A549 treated with dexamethasone at 1 μM for 4 hours (cell line): ENCODE data around the gene KCNK4. TPM values are rescaled to one million over a fixed set of nuclear protein-coding genes. Genes with fewer than 3 reads are reported as not detected.

Experiments used
- total RNA-seq: library from RNA; stranded (reverse); fragments of 200-300 nt; extraction: Qiagen RNA extraction; gene quantifications from 5 replicates; pipeline ENCODE4 v1.2.3, GENCODE V29; 2022

KCNK4 gene
- total RNA-seq = 0.11 TPM in 2 of 5 replicates, not detected in the others

DNA sequence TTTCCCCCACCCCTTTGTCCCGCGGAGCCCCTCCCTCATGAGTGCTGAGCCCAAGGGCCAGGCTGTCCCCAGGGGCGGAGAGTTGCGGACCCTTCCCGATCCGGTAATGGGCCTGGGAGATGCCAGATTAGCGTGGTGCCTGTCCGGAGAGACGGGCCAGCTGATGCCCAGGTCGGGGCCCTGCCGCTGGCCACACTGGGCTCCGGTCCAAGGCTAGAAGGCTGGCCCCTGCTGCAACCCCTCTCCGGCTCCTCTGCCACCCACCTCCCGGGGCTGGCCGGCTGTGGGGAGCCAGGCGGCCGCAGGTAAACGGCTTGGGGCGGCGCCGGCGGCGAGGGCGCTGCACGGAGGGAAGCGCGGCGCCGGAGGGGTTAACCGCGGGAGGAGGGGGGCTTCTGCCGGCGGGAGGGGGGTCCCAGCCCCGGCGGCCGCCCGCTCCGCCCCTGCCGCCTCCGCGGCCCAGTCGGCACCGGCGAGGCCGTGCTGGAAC lies at the start of gene KCNK4:
Gene KCNK4 (plus strand): TSS at position 41 of the 490 bp plus-strand sequence. CDS start 1,717 bp downstream, outside the sequence.

DNA sequence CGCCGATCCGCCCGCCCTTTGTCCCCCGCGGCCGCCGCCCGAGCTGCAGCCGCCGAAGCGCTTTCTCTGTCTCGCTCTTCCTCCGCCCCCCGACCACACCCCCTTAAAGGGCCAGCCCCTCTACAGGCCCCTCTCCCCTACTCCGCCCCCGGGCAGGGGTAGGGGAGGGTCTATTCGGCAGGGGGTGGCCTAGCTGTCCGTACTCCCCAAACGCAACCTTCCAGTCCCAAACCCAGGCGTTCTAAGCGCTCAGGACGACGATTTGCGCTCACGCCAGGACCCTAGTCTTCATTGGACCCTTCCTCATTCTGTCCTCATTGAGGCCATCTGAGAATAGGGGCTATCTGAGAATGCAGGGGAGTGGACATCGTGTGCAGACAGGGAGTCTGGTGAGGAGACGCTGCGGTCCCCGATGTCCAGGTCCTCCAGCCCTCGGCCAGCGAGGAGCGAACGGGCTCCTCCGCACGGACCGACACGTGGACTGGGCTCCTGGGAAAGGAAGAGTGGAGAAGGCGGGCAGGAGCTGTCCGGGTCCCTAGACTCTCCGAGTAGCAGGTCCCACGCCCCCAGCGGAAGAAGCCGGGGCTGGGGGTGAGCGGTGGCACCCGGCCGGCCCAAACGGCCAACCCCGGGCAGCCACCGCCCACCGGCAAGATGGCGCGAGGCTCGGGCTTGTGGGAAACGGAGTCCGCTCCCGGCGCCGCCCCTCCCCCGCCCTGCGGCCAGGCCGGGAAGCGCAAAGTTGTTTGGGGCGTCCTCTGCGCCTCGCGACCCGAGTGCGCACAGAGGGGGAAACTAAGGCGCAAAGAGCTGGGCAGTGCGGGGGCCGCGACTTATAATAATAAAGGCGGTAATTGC lies 44.0 kb upstream of the KCNK4 start, which contains the start of gene PPP1R14B:
Gene PPP1R14B (minus strand): TSS at position 73 of the 858 bp plus-strand sequence. CDS start 270 bp downstream, outside the sequence.

DNA sequence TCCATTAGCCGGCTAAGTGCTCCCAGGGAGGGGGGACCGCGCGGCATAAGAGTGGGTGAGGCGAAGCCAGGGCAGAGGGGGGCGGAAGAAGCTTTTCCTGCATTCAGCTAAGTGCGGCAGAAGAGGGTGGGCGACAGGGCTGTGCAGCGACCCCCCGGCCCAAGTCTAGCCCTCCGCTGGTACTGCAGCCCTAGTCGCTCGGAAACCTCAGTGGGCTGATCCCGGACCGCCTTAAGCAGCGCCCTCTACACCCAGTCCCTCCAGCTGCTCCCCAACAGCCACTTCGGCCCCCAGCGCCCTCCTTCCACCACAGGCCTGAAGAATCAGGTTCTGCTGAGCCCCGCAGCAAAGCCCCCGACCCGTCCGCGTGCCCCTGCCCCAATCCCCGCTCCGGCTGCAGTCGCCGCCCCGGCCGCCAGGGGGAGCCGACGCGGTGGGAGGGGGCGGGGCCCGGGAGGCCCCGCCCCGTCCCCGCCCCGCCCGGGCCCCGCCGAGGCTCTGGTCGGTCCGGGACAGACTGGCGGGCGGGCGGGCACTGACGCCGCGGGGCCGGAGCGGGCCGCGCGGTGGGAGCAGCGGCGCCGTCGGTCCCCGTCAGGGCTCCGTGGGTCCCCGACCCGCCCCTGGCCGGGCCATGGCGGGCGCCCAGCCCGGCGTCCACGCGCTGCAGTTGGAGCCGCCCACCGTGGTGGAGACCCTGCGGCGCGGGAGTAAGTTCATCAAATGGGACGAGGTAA lies 39.9 kb upstream of the KCNK4 start, which contains the start of gene PLCB3:
Gene PLCB3 (plus strand): TSS at position 515 of the 737 bp plus-strand sequence. CDS start 120 bp downstream, at position 635.

DNA sequence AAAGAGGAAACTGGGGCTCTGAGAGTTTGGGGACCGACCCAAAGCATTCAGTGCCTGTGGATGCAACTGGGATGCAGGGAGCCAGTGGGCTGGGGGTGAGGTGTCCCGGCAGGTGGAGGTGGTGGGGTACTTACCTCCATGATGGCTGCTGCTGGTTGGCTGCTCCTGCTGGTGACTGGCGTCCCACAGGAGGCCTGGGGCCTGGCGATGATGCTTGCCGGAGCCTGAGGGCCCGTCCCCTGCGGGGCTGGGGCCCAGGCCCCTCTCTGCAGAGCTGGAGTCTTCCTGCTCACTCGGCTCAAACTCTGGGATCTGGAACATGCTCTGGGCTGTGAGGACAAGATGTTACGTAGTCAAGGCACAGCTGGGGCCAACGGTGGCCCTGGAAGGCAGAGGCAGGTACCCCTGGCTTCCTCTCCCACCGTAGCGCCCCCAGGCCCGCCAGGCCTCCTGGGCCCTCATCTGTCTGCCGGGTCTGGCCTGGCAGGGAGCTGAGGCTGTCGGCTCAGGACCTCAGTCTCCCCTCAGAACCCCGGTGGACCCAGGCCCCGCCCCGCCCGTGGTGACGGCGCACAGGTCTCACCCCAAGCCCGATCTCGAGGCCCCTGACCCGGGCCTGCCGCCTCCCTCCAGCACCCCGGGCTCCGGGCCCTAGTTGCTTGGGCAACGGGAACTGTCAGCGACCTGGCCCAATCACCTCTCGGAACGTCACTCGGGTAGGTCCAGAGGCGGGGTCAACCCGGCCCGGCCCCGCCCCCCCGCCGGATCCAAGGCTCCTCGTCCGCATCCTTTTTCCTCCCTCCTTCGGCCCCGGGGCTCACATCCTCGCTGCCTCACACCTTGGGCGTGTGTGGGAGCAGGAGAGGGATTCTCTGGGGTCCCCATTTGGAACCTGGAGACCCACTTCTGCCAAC lies 6.8 kb upstream of the KCNK4 start, which contains the start of gene BAD:
Gene BAD (minus strand): TSS at position 618 of the 914 bp plus-strand sequence. CDS start 297 bp downstream, at position 321.

DNA sequence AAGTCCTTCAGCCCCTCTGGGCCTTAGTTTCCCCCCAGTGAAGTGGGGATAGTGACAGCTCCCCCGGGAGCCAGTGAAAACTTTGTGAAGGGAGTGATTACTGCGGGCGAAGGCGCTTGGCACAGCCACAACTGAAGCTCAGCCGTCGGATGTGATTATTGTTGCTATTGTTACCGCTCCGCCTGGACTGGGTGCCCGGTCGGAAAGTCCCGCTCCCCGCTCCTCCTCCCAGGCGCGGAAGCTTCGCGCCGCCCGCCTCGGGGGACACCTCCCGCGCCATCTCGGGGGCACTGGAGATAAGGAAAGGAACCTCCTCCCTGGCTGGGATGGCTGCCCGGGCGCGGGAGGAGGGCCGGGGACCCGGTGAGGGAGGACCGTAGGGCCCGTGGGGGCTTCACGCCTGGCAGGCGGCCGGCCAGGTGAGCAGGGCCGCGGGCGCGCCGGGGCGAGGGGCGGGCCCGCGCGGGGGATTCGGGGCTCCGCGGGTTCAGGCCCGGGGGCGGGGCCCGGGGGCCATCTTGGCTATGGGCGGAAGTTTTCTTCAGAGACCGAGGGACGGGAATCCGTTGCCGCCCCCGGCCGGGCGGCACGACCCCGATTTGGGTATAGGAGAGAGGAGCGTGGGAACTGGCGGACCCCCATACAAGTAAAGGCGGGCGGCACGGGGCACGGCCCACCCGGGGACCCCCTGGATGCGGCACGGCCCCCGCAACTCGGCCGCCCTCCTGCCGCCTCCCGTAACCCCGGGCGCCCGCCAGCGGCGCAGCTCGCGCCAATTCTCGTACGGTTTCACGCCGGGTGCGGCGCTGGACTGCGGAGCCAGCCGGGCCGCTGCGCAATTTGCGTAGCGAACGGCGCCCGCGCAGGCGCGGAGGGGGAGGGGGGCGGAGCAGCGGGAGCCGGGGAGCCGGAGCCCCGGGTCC lies 5.9 kb upstream of the KCNK4 start, which contains the start of gene GPR137:
Gene GPR137 (plus strand): TSS at position 887 of the 923 bp plus-strand sequence. CDS start 677 bp downstream, outside the sequence.

DNA sequence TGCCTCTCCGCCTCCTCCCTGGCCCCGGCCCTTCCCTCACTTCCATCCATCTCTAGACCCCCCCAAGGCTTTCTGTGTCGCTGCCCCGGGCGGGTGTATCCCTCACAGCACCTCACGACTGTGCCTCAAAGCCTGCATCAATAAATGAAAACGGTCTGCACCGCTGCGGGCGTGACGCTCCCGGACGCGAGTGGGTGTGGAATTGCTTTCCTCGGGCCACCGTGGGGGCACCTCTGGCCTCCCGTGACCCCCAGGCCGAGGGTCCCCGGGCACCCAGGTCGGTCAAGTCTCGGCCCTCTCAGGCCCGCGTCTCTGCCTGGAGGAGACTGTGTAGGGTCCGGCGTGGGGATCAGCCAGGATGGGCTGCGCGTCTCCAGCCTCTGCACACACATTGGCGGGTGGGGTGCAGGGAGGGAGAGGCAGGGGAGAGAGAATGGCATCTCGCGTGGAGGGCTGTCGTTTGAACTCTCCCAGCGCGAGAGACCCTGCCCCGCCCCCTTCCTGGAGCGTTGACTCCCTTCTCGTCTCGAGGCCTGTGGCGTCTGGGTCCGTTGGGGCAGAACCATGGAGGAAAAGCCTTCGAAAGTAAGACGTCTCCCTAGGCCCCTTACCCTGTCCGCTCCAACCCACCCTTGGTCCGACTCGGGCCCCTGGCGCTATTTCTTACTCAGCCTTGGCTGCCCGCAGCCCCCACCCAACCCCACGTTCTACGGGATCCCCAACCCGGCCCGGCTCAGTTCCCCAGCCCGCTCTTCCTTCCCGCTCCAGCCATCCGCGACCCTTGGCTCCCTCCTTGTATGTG lies 8.9 kb downstream of the KCNK4 start, which contains the start of gene CATSPERZ:
Gene CATSPERZ (plus strand): TSS at position 512 of the 802 bp plus-strand sequence. CDS start 53 bp downstream, at position 565.

DNA sequence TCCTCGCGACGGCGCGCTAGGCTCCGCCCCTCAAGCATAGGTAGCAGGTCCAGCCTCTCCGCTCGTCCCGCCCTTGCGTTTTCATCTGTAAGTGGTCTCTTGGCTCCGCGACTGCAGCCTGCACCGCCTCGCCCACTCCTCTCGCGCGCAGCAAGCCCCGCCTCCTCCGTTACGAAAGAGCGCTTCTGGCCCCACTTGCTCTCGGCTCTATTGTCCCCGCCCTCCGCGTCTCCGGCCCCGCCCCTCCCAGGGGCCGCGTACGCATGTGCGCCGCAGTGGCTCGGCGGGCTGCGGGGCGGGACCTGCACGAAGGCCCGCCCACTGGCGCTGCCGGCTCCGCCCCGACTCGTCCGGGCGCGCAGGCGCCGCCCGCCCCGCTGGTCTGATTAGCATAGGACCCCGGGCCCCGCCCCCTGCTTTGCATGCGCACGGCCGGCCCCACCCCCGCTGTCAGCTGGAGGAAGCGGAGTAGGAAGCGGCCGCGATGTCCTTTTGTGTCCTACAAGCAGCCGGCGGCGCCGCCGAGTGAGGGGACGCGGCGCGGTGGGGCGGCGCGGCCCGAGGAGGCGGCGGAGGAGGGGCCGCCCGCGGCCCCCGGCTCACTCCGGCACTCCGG lies 14.1 kb downstream of the KCNK4 start, which contains the start of gene ESRRA:
Gene ESRRA (plus strand): TSS at position 450 of the 616 bp plus-strand sequence. CDS start 1,656 bp downstream, outside the sequence.

DNA sequence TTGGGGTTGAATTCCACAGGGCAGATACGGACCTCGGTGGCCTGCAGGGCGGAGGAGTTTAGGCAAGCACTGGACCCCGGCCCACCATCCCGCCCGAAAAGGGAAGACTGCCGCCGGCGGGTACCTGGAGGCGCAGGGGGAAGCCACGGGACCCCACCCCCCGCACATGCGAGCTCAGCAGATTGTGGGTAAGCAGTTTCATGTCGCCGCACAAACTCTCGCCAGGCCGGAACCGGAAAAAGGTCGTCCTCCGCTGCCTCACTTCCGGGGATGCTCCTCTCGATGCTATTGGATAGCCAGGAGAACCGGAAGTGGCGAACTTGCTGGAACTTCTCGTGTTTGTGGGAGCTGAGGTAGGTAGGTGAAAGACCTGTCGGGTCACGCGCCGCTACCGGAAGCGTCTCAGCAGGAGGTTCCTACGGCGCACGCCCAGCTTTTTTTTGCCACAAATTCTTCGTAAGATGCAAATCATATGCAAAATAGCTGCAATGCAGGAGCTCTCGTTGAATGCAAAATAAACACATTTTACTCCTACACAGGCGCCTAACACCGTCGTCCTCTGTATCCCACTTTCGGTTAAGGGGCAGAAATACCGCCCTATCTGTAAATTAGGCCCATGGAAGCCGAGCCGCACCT lies 26.3 kb downstream of the KCNK4 start, which contains the start of gene TRMT112:
Gene TRMT112 (minus strand): TSS at position 235 of the 636 bp plus-strand sequence. CDS start 33 bp downstream, at position 202.

DNA sequence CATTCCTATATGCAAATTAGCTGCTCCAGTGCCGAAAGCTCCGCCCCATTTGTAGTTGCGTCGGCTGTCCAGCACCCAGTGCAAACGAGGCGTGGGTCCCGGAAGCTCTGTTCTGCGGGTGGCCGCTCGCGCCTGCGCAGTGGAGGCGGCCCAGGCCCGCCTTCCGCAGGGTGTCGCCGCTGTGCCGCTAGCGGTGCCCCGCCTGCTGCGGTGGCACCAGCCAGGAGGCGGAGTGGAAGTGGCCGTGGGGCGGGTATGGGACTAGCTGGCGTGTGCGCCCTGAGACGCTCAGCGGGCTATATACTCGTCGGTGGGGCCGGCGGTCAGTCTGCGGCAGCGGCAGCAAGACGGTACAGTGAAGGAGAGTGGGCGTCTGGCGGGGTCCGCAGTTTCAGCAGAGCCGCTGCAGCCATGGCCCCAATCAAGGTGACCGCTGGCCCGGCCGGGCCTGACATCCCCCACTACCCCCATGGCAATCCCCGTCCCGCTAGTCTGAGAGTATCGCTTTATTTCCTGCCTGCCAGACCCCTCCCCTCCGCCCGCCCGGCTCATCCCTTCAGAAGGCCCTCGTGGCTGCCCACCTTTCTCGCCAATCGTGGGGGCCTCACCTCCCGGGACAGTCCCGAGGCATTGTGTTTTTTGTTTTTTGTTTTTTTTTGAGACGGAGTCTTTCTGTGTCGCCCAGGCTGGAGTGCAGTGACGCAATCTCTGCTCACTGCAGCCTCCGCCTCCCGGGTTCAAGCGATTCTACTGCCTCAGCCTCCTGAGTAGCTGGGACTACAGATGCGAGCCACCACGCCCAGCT lies 27.1 kb downstream of the KCNK4 start, which contains the start of gene PRDX5:
Gene PRDX5 (plus strand): TSS at position 161 of the 805 bp plus-strand sequence. CDS start 95 bp downstream, at position 256.

DNA sequence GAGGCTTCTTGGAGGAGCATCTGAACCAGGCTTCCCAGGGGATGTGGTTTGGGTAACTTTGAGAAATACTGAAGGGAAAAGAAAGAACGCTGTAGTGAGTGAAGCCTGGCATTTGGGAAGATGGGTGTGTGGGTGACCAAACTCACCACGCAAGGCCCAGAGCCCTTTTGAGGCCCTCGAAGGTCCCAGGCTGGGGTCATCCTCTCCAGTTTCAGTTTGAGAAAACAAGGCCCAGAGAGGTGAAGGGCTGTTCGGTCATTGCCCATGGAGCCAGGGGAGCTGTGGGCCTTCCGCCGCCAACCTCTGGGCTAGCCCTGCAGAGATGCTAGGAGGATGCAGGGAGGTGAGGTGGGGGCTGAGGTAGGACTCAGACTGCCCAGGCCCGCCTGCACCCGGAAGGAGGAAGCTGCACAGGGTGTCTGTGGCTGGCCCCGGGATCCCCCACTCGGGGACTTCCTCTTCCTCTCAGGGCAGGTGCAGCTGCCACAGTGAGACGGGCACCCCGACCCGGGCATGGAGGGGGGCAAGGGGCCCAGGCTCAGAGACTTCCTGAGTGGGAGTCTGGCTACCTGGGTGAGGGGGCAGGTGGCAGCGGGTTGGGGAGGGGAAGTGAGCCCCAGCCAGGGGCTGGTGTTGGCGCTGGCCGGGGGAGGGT lies 48.8 kb downstream of the KCNK4 start, which contains the start of gene CCDC88B:
Gene CCDC88B (plus strand): TSS at position 451 of the 655 bp plus-strand sequence. CDS start 63 bp downstream, at position 514.

Other genes starting within 250 kb of the KCNK4 start
- gene MACROD1, start 125.2 kb upstream of the KCNK4 start, total RNA-seq = 10.6 to 15.5 TPM (median 12.9 TPM) in 5 replicates
- 241 to 263 TPM (median 255 TPM) in 5 replicates for gene STIP1, start 105.1 kb upstream of the KCNK4 start, total RNA-seq
- gene FERMT3, start 84.6 kb upstream of the KCNK4 start, total RNA-seq = 0.82 to 2.2 TPM (median 1.4 TPM) in 5 replicates
- 19.2 to 21.6 TPM (median 19.8 TPM) in 5 replicates for gene TRPT1, start 65.1 kb upstream of the KCNK4 start, total RNA-seq
- gene NUDT22, start 65.0 kb upstream of the KCNK4 start, total RNA-seq = 27.2 to 38.2 TPM (median 36.9 TPM) in 5 replicates
- gene DNAJC4, start 60.8 kb upstream of the KCNK4 start, total RNA-seq = 18.9 to 23.0 TPM (median 21.0 TPM) in 5 replicates
- gene VEGFB, start 56.7 kb upstream of the KCNK4 start, total RNA-seq = 37.8 to 48.7 TPM (median 47.0 TPM) in 5 replicates
- gene FKBP2, start 50.2 kb upstream of the KCNK4 start, total RNA-seq = 129 to 148 TPM (median 140 TPM) in 5 replicates
- 249 to 383 TPM (median 346 TPM) in 5 replicates for gene PPP1R14B, start 44.4 kb upstream of the KCNK4 start, total RNA-seq
- gene PLCB3, start 39.8 kb upstream of the KCNK4 start, total RNA-seq = 14.4 to 23.7 TPM (median 20.5 TPM) in 5 replicates
- gene BAD, start 6.6 kb upstream of the KCNK4 start, total RNA-seq = 74.7 to 87.8 TPM (median 85.4 TPM) in 5 replicates
- gene GPR137, start 5.5 kb upstream of the KCNK4 start, total RNA-seq = 24.6 to 53.9 TPM (median 47.7 TPM) in 5 replicates
- 2.0 to 3.9 TPM (median 2.9 TPM) in 5 replicates for gene CATSPERZ, start 9.1 kb downstream of the KCNK4 start, total RNA-seq
- gene ESRRA, start 14.2 kb downstream of the KCNK4 start, total RNA-seq = 37.1 to 49.9 TPM (median 47.3 TPM) in 5 replicates
- gene TRMT112, start 26.3 kb downstream of the KCNK4 start, total RNA-seq = 367 to 421 TPM (median 395 TPM) in 5 replicates
- 405 to 485 TPM (median 456 TPM) in 5 replicates for gene PRDX5, start 26.8 kb downstream of the KCNK4 start, total RNA-seq
- 7.0 to 9.9 TPM (median 8.7 TPM) in 5 replicates for gene CCDC88B, start 48.9 kb downstream of the KCNK4 start, total RNA-seq
- 45.5 to 63.6 TPM (median 60.8 TPM) in 5 replicates for gene RPS6KA4, start 67.9 kb downstream of the KCNK4 start, total RNA-seq